ENCODE measurements around the gene CNPY1.

GRCh38 chr7:155462163-155462735 is 84.1 kb downstream of the CNPY1 start:
- no peak for TF ChIP-seq CTCF (conservative IDR thresholded peaks at IDR 0.05 in 1 of 2, IDR thresholded peaks at IDR 0.05 in 1 of 2; ENCODE audit: extremely low read depth in 1 of 2, insufficient read depth in 1 of 2, low read depth in 1 of 2, low read length in 2 of 2)
- no peak for TF ChIP-seq EZH2 (IDR thresholded peaks at IDR 0.05; ENCODE audit: borderline replicate concordance, low read length)
